ENCODE measurements around the gene PARD3B.

GRCh38 chr2:205482399-205483081, 937.3 kb downstream of the PARD3B start:
- TF ChIP-seq CTCF (IDR thresholded peaks at IDR 0.05; ENCODE audit: low read depth, low read length, poor library complexity, severe bottlenecking), result no peak
- no peak for TF ChIP-seq EZH2phosphoT487 (IDR thresholded peaks at IDR 0.05; ENCODE audit: borderline replicate concordance, low read length)
